K562 (cell line): Measurements from ENCODE around the gene CYSRT1. TPM values are rescaled to one million over a fixed set of nuclear protein-coding genes. Genes with fewer than 3 reads are reported as not detected.

Experiments used
- ARID2 ChIP-seq: fragments of 450-650 bp; IDR thresholded peaks from 2 replicates; pipeline ENCODE4 v1.6.1; 2017; ENCODE audit warnings: antibody characterized with exemption, mild to moderate bottlenecking
- CBX8 ChIP-seq: fragments of 200-600 bp; sonication (generic); IDR thresholded peaks from 2 replicates; pipeline ENCODE4 v1.6.1; 2012; ENCODE audit warnings: borderline replicate concordance, mixed run types, low read depth, mild to moderate bottlenecking, moderate library complexity, mixed read lengths, low read length, control low read depth, inconsistent platforms; ENCODE audit not compliant: poor library complexity, severe bottlenecking; ENCODE audit errors: extremely low read depth
- CXXC5 ChIP-seq: fragments of 250-450 bp; sonication (Bioruptor Pico); IDR thresholded peaks from 2 replicates; pipeline ENCODE4 v1.8.0; 2022; ENCODE audit warnings: inconsistent platforms, mild to moderate bottlenecking, moderate library complexity
- ELF4 ChIP-seq: fragments of 450-650 bp; formaldehyde crosslinking; IDR thresholded peaks from 2 replicates; pipeline ENCODE4 v1.4.0; 2022; ENCODE audit warnings: missing genetic modification characterization
- GTF2E2 ChIP-seq: fragments of 200-800 bp; sonication (Bioruptor generic); IDR thresholded peaks from 2 replicates; pipeline ENCODE4 v1.6.1; 2016; ENCODE audit warnings: missing genetic modification characterization, missing compliant biosample characterization
- HIVEP1 ChIP-seq: fragments of 250-450 bp; sonication (Bioruptor Pico); IDR thresholded peaks from 2 replicates; pipeline ENCODE4 v1.4.0; 2020; ENCODE audit warnings: mild to moderate bottlenecking
- HMGN3 ChIP-seq: IDR thresholded peaks from 2 replicates; pipeline ENCODE4 v1.6.1; 2011; ENCODE audit warnings: borderline replicate concordance, low read depth, mild to moderate bottlenecking, mixed read lengths, low read length; ENCODE audit not compliant: insufficient read length; ENCODE audit errors: extremely low read depth
- HNRNPH1 ChIP-seq: fragments of 200-400 bp; formaldehyde crosslinking; optimal IDR thresholded peaks from 2 replicates; pipeline ENCODE3; 2017; ENCODE audit warnings: low read depth, mild to moderate bottlenecking, low read length, moderate library complexity
- LCOR ChIP-seq: sonication (generic); formaldehyde crosslinking; IDR thresholded peaks from 2 replicates; pipeline ENCODE4 v1.8.0; 2022; ENCODE audit warnings: mild to moderate bottlenecking, missing genetic modification reagents
- MCM5 ChIP-seq: fragments of 450-650 bp; IDR thresholded peaks from 2 replicates; pipeline ENCODE4 v1.6.1; 2016; ENCODE audit warnings: low read depth
- MYNN ChIP-seq, 2 experiments: sonication (generic); formaldehyde crosslinking in 1 of 2; IDR thresholded peaks; 2 replicates each; pipeline versions ENCODE4 v1.5.0 to v1.6.1; 2016 to 2020; ENCODE audit warnings: antibody characterized with exemption in 1 of 2, missing genetic modification reagents in 1 of 2
- POLR2B ChIP-seq: fragments of 450-650 bp; IDR thresholded peaks from 2 replicates; pipeline ENCODE4 v1.6.1; 2018; ENCODE audit warnings: low read depth; ENCODE audit not compliant: partially characterized antibody
- PTBP1 ChIP-seq: fragments of 200-400 bp; formaldehyde crosslinking; IDR thresholded peaks from 2 replicates; pipeline ENCODE4 v1.6.1; 2017; ENCODE audit warnings: low read depth, low read length
- RBFOX2 ChIP-seq: fragments of 200-400 bp; formaldehyde crosslinking; IDR thresholded peaks from 2 replicates; pipeline ENCODE4 v1.6.1; 2017; ENCODE audit warnings: low read depth, mild to moderate bottlenecking, low read length, moderate library complexity
- RBM14 ChIP-seq: fragments of 200-400 bp; formaldehyde crosslinking; IDR thresholded peaks from 2 replicates; pipeline ENCODE4 v1.6.1; 2018; ENCODE audit warnings: low read depth, mild to moderate bottlenecking, low read length, moderate library complexity, borderline replicate concordance; ENCODE audit not compliant: insufficient read depth
- SAFB2 ChIP-seq: fragments of 200-400 bp; formaldehyde crosslinking; IDR thresholded peaks from 2 replicates; pipeline ENCODE4 v1.6.1; 2018; ENCODE audit warnings: borderline replicate concordance, low read length, low read depth, moderate library complexity; ENCODE audit not compliant: severe bottlenecking
- SMAD1 ChIP-seq: fragments of 150-350 bp; IDR thresholded peaks from 2 replicates; pipeline ENCODE4 v1.6.1; 2014; ENCODE audit warnings: low read length, low read depth; ENCODE audit not compliant: partially characterized antibody
- TAF15 ChIP-seq: fragments of 200-400 bp; formaldehyde crosslinking; IDR thresholded peaks from 2 replicates; pipeline ENCODE4 v1.6.1; 2017; ENCODE audit warnings: mild to moderate bottlenecking, low read depth, low read length, moderate library complexity
- TARDBP ChIP-seq: fragments of 450-650 bp; IDR thresholded peaks from 2 replicates; pipeline ENCODE4 v1.6.1; 2016
- TBL1XR1 ChIP-seq, 2 experiments: IDR thresholded peaks; 2 replicates each; pipeline ENCODE4 v1.6.1; 2012; ENCODE audit warnings: improper control_type of control experiment in 2 of 2, low read length in 2 of 2, mild to moderate bottlenecking in 1 of 2
- TEAD2 ChIP-seq: fragments of 450-650 bp; IDR thresholded peaks from 2 replicates; pipeline ENCODE4 v1.6.1; 2016; ENCODE audit warnings: missing genetic modification characterization, control low read depth, missing compliant biosample characterization
- WHSC1 ChIP-seq: IDR thresholded peaks from one replicate; pipeline ENCODE4 v1.6.1; 2012; ENCODE audit warnings: low read length, control low read depth, inconsistent platforms
- ZBED1 ChIP-seq: IDR thresholded peaks from 2 replicates; pipeline ENCODE4 v1.6.1; 2014
- ZNF589 ChIP-seq: fragments of 200-800 bp; sonication (Bioruptor generic); IDR thresholded peaks from 2 replicates; pipeline ENCODE4 v1.6.1; 2016; ENCODE audit warnings: low read depth, missing genetic modification characterization, missing compliant biosample characterization
- ZNF699 ChIP-seq: fragments of 250-450 bp; sonication (Bioruptor Pico); IDR thresholded peaks from 2 replicates; pipeline ENCODE4 v1.8.0; 2021; ENCODE audit warnings: mild to moderate bottlenecking, moderate library complexity; ENCODE audit not compliant: insufficient replicate concordance
- polyA plus RNA-seq, 8 experiments: library from polyadenylated mRNA; depleted of rRNA in 4 of 8; stranded (reverse) in 5 of 8; unstranded in 3 of 8; fragments of >200 nt; fragmentation: Nextera tagmentation in 2 of 8; fragmentation: Illumina TruSeq in 1 of 8; extraction: Ambion mirVana in 2 of 8; extraction: Trizol in 1 of 8; gene quantifications; 2 replicates each; pipeline versions ENCODE4 v1.2.1 to v1.2.3, GENCODE V29; 2011 to 2014; ENCODE audit warnings: inconsistent platforms in 1 of 8, missing spikeins in 1 of 8
- total RNA-seq, 7 experiments: library from RNA; depleted of rRNA in 6 of 7; stranded (reverse); fragments of >200 nt in 6 of 7; fragmentation: Illumina TruSeq in 2 of 7; extraction: Trizol in 2 of 7; gene quantifications; 2 replicates each; pipeline versions ENCODE4 v1.2.1 to v1.2.3, GENCODE V29; 2011 to 2021; ENCODE audit warnings: low replicate concordance in 1 of 7
- TF ChIP-seq, protein P1 (sequence below), 2 experiments: fragments of 450-650 bp in 1 of 2; sonication (generic) in 1 of 2; formaldehyde crosslinking in 1 of 2; IDR thresholded peaks in 1 of 2; conservative IDR thresholded peaks in 1 of 2; 2 replicates each; pipeline versions ENCODE4 v1.6.1 to v1.8.1; 2016 to 2023; ENCODE audit warnings: mild to moderate bottlenecking in 2 of 2, moderate library complexity in 2 of 2, inconsistent platforms in 1 of 2, missing genetic modification reagents in 1 of 2
- TF ChIP-seq, protein P2 (sequence below): sonication (generic); formaldehyde crosslinking; IDR thresholded peaks from 2 replicates; pipeline ENCODE4 v1.8.0; 2022; ENCODE audit warnings: missing genetic modification reagents, mild to moderate bottlenecking, borderline replicate concordance

Gene CYSRT1
- total and polyA plus RNA-seq, 9 of the 15 experiments (the other 6 are each of a cell fraction or from before 2014, with no cell fraction given), result 0.04 to 1.4 (median 0.42) TPM; not detected in 3

DNA sequence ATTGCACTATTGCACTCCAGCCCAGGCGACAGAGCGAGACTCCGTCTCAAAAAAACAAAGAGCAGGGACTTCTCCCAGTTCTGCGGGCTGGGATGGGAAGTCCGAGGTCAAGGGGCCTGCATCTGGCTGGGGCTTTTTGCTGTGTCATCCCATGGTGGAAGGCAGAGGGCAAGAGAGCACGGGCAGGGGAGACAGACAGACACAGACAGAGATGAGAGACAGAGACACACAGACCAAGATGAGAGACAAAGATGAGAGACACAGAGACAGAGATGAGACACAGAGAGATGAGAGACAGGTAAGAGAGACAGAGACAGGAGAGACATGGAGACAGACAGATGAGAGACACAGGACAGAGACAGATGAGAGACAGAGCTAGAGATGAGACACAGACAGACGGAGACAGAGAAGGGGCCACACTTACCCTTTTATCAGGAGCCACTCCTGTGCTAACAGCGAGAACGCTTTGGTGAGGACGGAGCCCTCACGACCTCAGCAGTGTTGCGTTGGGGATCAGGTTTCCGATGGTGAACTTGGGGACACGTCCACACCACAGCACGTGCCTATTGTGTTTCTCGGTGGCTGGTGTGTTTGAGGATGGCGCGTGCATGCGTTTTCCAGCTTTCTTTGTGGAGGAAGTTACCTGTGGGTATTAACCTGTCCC lies 43.7 kb downstream of the CYSRT1 start (continued):
- TF ChIP-seq SAFB2 (no peak), RBFOX2 (no peak; the same call in 1 of the 2 replicates), LCOR (no peak), ELF4 (CRISPR knock-in tag) (peak; percentile 91), CBX8 (no peak), ARID2 (peak; percentile 28; the same call in 1 of the 2 replicates), HNRNPH1 (no peak), TBL1XR1 (IDR thresholded peaks at IDR 0.05; ENCODE audit: low read length in 2 of 2) (0 out of 4 replicates have a peak, but pooled peaks of 1 of the 2 experiments have one; percentile 20), TAF15 (no peak), ZBED1 (no peak), HIVEP1 (no peak), CXXC5 (CRISPR knock-in tag) (peak; percentile 74), TEAD2 (tag) (0 out of 2 replicates have a peak, but pooled peaks have one; percentile 5), MYNN (IDR thresholded peaks at IDR 0.05) (no peak), MYNN (CRISPR knock-in tag; IDR thresholded peaks at IDR 0.05) (no peak), HMGN3 (no peak), WHSC1 (peak; percentile 33), TARDBP (no peak), ZNF589 (CRISPR knock-in tag) (0 out of 2 replicates have a peak, but pooled peaks have one; percentile 26), PTBP1 (no peak), RBM14 (no peak), MCM5 (no peak), ZNF699 (CRISPR knock-in tag) (no peak), POLR2B (peak; percentile 72), GTF2E2 (tag) (no peak), SMAD1 (no peak)
- TF ChIP-seq, protein P1, sequence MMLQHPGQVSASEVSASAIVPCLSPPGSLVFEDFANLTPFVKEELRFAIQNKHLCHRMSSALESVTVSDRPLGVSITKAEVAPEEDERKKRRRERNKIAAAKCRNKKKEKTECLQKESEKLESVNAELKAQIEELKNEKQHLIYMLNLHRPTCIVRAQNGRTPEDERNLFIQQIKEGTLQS (IDR thresholded peaks at IDR 0.05), result no peak
- TF ChIP-seq, protein P1 (CRISPR knock-in tag; conservative IDR thresholded peaks at IDR 0.05), result no peak
- TF ChIP-seq, protein P2, sequence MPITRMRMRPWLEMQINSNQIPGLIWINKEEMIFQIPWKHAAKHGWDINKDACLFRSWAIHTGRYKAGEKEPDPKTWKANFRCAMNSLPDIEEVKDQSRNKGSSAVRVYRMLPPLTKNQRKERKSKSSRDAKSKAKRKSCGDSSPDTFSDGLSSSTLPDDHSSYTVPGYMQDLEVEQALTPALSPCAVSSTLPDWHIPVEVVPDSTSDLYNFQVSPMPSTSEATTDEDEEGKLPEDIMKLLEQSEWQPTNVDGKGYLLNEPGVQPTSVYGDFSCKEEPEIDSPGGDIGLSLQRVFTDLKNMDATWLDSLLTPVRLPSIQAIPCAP (CRISPR knock-in tag), result no peak
